Measurements from ENCODE around the gene METTL17.

- no peak for TF ChIP-seq RELA (CRISPR knock-in tag; IDR thresholded peaks at IDR 0.05; ENCODE audit: borderline replicate concordance)
- TF ChIP-seq IRF1 (CRISPR knock-in tag; IDR thresholded peaks at IDR 0.05): no peak
- TF ChIP-seq, protein P1, sequence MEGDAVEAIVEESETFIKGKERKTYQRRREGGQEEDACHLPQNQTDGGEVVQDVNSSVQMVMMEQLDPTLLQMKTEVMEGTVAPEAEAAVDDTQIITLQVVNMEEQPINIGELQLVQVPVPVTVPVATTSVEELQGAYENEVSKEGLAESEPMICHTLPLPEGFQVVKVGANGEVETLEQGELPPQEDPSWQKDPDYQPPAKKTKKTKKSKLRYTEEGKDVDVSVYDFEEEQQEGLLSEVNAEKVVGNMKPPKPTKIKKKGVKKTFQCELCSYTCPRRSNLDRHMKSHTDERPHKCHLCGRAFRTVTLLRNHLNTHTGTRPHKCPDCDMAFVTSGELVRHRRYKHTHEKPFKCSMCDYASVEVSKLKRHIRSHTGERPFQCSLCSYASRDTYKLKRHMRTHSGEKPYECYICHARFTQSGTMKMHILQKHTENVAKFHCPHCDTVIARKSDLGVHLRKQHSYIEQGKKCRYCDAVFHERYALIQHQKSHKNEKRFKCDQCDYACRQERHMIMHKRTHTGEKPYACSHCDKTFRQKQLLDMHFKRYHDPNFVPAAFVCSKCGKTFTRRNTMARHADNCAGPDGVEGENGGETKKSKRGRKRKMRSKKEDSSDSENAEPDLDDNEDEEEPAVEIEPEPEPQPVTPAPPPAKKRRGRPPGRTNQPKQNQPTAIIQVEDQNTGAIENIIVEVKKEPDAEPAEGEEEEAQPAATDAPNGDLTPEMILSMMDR (IDR thresholded peaks at IDR 0.05): no peak
- TF ChIP-seq NR1H2 (CRISPR knock-in tag; IDR thresholded peaks at IDR 0.05): no peak
- no peak for TF ChIP-seq OVOL2 (CRISPR knock-in tag; IDR thresholded peaks at IDR 0.05; ENCODE audit: borderline replicate concordance)
- no peak for TF ChIP-seq NFYB (CRISPR knock-in tag; conservative IDR thresholded peaks at IDR 0.05; ENCODE audit: low read depth)
These were observed 13.5 kb upstream of the METTL17 start for GRCh38 chr14:20976291-20976690.

Data from WTC11 (cell line).